ENCODE results near the gene HSPBP1.
A peak's percentile ranks its signal among the peaks of the same experiment; 100 is the strongest.

Gene HSPBP1

GRCh38 chr19:55301459-55302317 is 21.8 kb upstream of the HSPBP1 start:
- Histone ChIP-seq H3K9me3 (ENCODE audit: low read length) (no peaks in the 10 kb centered on the region), H4K20me1 (ENCODE audit: insufficient read depth, low read length) (no peaks in the 10 kb centered on the region), H2AFZ (ENCODE audit: low read length) (0 out of 2 replicates have a peak overlapping the region, but pooled peaks have one; percentile 25), H3K27ac (ENCODE audit: low read depth, low read length, poor library complexity, severe bottlenecking) (peak overlapping the region; percentile 15), H3K27me3 (ENCODE audit: insufficient read depth, low read length) (no peaks in the 10 kb centered on the region), H3F3A (ENCODE audit: insufficient read depth, low read length) (no peaks in the 10 kb centered on the region), H3K79me2 (ENCODE audit: insufficient read depth, low read length) (no peaks in the 10 kb centered on the region), H3K9ac (ENCODE audit: low read length) (peak overlapping the region; percentile 72), H3K4me1 (ENCODE audit: insufficient read depth, low read length, severe bottlenecking) (peaks cover 28% of the 10 kb centered on the region), H3K4me2 (ENCODE audit: low read length) (peak overlapping the region; percentile 67), H3K9me2 (ENCODE audit: low read depth, low read length) (no peaks in the 10 kb centered on the region), H3K4me3 (ENCODE audit: low read depth, low read length, poor library complexity, severe bottlenecking) (peak overlapping the region; percentile 62), H3K36me3 (ENCODE audit: insufficient read depth, low read length) (peaks cover 7% of the 10 kb centered on the region)
- TF ChIP-seq EZH2 (IDR thresholded peaks at IDR 0.05; ENCODE audit: borderline replicate concordance, low read length) (no peak), CTCF (IDR thresholded peaks at IDR 0.05; ENCODE audit: low read length) (peak; percentile 94)

GRCh38 chr19:55300886-55301458 is 21.1 kb upstream of the HSPBP1 start:
- Histone ChIP-seq H3K36me3 (ENCODE audit: insufficient read depth, low read length) (no peaks in the 10 kb centered on the region), H3K79me2 (ENCODE audit: insufficient read depth, low read length) (no peaks in the 10 kb centered on the region), H3K27ac (ENCODE audit: low read depth, low read length, poor library complexity, severe bottlenecking) (peak overlapping the region; percentile 15), H3K4me2 (ENCODE audit: low read length) (peak overlapping the region; percentile 67), H3K4me3 (ENCODE audit: low read depth, low read length, poor library complexity, severe bottlenecking) (peak overlapping the region; percentile 62), H3F3A (ENCODE audit: insufficient read depth, low read length) (no peaks in the 10 kb centered on the region), H2AFZ (ENCODE audit: low read length) (0 out of 2 replicates have a peak overlapping the region, but pooled peaks have one; percentile 25), H4K20me1 (ENCODE audit: insufficient read depth, low read length) (no peaks in the 10 kb centered on the region), H3K9me2 (ENCODE audit: low read depth, low read length) (no peaks in the 10 kb centered on the region), H3K27me3 (ENCODE audit: insufficient read depth, low read length) (no peaks in the 10 kb centered on the region), H3K9me3 (ENCODE audit: low read length) (no peaks in the 10 kb centered on the region), H3K9ac (ENCODE audit: low read length) (peak overlapping the region; percentile 72), H3K4me1 (ENCODE audit: insufficient read depth, low read length, severe bottlenecking) (peaks cover 28% of the 10 kb centered on the region)
- TF ChIP-seq CTCF (IDR thresholded peaks at IDR 0.05; ENCODE audit: low read length) (no peak), EZH2 (IDR thresholded peaks at IDR 0.05; ENCODE audit: borderline replicate concordance, low read length) (no peak)

- peak overlapping the region; percentile 34 for H3K27ac ChIP-seq (ENCODE audit: low read depth, low read length, poor library complexity, severe bottlenecking)
- no peaks in the 10 kb centered on the region for H3K9me2 ChIP-seq (ENCODE audit: low read depth, low read length)
- no peak overlapping the region for H3K9ac ChIP-seq (ENCODE audit: low read length)
- H3K4me3 ChIP-seq (ENCODE audit: low read depth, low read length, poor library complexity, severe bottlenecking): no peak overlapping the region
- no peaks in the 10 kb centered on the region for H3K9me3 ChIP-seq (ENCODE audit: low read length)
- no peaks in the 10 kb centered on the region for H3F3A ChIP-seq (ENCODE audit: insufficient read depth, low read length)
- no peaks in the 10 kb centered on the region for H3K27me3 ChIP-seq (ENCODE audit: insufficient read depth, low read length)
- no peak for TF ChIP-seq CTCF (IDR thresholded peaks at IDR 0.05; ENCODE audit: low read length)
- TF ChIP-seq EZH2 (IDR thresholded peaks at IDR 0.05; ENCODE audit: borderline replicate concordance, low read length): no peak
- H2AFZ ChIP-seq (ENCODE audit: low read length): no peak overlapping the region
- H4K20me1 ChIP-seq (ENCODE audit: insufficient read depth, low read length): no peaks in the 10 kb centered on the region
- no peaks in the 10 kb centered on the region for H3K79me2 ChIP-seq (ENCODE audit: insufficient read depth, low read length)
- peaks cover 28% of the 10 kb centered on the region for H3K4me1 ChIP-seq (ENCODE audit: insufficient read depth, low read length, severe bottlenecking)
- no peak overlapping the region for H3K4me2 ChIP-seq (ENCODE audit: low read length)
- no peaks in the 10 kb centered on the region for H3K36me3 ChIP-seq (ENCODE audit: insufficient read depth, low read length)
Observed at GRCh38 chr19:55299991-55300390, 20.1 kb upstream of the HSPBP1 start.
